GM18909 (cell line): ENCODE data around the gene MYO18B.

Experiments
- ATAC-seq: cut with Tn5 transposase; IDR thresholded peaks from one replicate; pipeline ENCODE4 v1.9.1; 2021; ENCODE audit warnings: mild to moderate bottlenecking; ENCODE audit not compliant: unreplicated experiment, poor library complexity

The MYO18B gene

GRCh38 chr22:25815561-25815960 lies 73.6 kb downstream of the MYO18B start:
- no peak for ATAC-seq

DNA sequence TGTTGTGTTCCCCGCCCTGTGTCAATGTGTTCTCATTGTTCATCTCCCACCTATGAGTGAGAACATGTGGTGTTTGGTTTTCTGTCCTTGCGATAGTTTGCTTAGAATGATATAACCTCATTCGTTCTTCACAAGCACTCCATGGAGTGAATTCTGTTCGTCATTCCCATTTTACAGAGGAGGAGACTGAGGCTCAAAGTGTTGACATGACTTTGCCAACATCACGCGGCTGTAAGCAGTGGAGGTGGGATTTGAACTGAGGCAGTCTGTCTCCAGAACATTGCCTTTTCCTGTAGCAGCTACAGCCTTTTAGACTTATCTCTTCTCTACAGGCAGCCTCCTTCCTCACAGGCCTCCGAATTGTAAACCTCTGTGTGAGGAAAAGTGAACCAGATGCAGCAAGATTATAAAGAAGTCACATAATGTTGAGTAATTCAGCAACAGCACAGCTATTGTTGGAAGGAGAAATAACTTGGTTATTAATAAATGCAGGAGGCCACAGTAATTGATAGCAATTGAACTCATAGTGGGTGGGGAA lies 74.6 kb downstream of the MYO18B start:
- no peak for ATAC-seq

DNA sequence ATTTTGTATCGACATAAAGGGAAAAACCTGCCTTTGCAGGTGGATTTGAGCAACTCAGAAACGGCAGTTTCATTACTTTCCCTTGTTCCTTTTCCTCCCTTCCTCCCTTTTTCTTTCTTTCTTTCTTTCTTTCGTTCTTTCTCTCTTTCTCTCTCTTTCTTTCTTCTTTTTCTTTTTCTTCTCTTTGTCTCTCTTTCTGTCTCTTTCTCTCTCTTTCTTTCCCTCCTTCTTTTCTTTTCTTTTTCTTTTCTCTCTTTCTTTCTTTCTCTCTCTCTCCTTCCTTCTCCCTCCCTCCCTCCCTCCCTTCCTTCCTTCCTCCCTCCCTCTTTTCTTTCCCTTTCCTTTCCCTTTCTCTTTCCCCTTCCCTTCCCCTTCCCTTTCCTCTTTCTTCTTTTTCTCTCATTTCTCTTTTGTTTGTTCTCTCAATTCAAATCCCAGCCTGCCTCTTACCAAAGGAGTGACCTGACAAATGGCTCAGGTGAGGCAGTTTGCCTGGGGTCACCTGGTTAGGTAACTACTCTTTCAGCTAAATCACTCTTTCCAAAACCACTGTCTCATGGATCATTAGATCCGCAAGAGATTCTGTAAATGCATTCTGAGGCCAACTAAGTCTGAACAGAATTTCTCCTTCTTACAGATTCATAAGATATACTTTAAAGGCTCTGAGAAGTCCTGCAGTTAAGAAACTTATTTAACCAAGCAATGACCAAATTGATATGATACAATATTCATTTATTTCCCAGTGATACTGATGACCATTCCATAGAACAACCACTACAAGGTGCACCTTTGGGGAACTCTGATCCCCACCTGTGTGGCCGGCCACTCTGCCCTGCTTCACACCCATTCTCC lies 75.3 kb downstream of the MYO18B start:
- no peak for ATAC-seq

DNA sequence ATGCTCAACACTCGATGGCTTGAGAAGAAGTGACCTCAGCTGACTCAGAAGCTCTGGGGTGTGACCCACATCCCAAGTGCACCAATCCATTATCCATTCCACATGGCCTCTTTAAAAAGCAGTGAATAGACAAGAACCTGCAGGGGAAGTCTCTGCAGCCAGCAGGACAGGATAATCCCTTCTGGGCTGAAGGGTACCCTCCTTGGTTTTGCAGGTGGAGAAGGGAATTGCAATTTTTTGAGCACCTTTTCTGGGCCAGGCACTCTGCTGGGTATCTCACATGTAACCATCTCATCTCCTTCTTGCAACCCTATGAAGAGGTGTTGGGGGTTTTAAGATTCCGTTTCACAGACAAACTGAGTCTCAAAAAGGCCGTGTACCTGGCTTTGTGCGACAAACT lies 76.6 kb downstream of the MYO18B start:
- no peak for ATAC-seq

DNA sequence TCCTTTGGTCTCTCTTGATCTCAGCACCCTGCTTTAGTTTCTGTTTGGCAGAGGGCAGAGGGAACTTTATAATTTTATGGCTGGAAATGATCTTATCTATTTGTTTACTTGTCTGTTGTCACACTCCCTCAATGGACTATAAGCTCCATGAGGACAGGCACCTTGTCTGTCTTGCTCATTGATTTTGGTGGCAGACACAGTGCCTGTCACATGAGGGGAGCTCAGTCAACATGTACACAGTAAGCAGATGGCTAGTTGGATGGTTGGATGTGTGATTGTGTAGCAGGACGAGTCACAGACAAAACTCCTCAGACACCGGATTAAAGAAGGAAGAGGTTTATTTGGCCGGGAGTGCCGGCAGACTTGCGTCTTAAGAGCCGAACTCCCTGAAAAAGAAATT lies 80.4 kb downstream of the MYO18B start:
- no peak for ATAC-seq

- ATAC-seq: no peak
These were observed 81.3 kb downstream of the MYO18B start for GRCh38 chr22:25823276-25823675.

DNA sequence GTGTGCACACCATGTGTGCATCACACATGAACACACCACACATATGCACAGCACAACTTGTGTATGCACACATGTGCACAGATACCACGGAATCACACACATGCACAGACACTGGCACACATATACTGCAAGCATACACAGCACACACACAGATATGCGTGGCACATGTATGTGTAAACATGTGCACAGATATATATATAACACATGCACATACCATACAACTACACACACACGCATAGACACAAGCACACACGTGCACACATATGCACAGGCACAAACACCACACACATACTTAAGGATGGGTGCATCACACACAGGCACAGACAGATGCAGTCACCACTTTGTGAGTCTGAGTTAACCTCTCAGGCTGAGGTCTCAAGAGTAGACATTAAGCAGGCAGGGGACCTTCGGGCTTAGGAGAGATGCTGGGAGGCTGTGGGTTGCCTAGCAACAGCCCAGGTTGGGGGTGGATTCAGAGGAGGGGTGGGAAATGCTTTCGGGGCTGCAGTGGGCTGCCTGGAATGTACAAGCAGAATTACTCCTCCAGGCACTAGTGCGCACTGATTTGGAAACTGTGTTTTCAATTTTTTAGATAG lies 82.9 kb downstream of the MYO18B start:
- no peak for ATAC-seq

GRCh38 chr22:25827415-25827814 lies 85.4 kb downstream of the MYO18B start:
- ATAC-seq: no peak

DNA sequence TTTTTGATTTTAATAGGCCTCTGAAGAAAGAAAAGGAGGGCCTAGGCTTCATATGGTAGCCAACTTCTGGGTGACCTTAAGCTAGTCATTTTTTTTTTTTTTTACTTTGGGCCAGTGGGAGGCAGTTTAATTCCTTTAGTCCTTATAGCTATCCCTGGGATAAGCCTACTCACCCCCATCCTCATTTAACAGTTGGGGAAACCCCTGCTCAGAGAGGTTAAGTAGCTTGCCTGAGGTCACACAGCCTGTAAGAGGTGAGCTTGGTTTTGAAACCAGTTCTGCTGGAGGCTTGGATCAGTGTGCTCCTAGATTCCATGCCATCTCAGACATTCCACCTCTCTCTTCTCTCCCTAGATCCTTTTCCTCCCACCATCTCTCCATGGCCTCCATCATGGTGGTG lies 86.4 kb downstream of the MYO18B start:
- ATAC-seq: no peak

DNA sequence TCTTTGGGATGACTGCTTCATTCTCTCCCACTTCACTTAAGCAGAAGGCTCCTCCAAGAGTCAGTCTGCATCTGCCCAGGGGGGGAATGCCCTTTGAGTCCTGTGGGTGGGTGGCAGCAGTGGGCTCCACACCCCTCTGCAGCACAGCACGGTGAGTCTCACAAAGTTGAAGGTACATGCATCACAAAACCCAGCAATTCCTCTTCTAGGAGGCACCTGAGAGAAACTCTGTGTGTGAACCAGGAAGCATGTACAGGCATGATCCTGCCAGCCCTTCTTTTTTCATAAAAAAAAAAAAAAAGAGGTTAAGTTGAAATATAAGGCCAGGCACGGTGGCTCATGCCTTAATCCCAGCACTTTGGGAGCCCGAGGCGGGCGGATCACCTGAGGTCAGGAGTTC lies 87.2 kb downstream of the MYO18B start:
- no peak for ATAC-seq

- ATAC-seq: no peak
These were observed 88.1 kb downstream of the MYO18B start for GRCh38 chr22:25829808-25830777.

DNA sequence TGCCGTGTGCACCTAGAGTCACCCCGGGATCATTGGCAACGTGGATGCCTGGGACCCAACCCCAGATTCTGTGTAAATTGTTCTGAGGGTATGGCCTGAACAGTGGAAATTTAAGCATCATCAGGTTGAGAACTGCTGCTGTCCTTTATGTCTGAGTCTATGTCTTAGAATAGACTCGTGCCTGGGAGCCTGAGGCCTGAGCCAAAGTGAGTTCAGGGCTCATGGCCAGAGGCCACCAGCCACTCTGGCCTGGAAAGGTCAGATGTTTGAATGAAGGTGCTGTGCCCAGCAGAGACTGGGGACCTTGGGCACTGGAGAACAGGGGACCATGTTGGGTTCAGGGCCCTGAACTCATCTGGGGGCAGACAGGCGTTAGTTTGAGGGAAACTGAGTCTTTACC lies 91.1 kb downstream of the MYO18B start:
- ATAC-seq: no peak

GRCh38 chr22:25833676-25834075 lies 91.7 kb downstream of the MYO18B start:
- ATAC-seq: no peak

DNA sequence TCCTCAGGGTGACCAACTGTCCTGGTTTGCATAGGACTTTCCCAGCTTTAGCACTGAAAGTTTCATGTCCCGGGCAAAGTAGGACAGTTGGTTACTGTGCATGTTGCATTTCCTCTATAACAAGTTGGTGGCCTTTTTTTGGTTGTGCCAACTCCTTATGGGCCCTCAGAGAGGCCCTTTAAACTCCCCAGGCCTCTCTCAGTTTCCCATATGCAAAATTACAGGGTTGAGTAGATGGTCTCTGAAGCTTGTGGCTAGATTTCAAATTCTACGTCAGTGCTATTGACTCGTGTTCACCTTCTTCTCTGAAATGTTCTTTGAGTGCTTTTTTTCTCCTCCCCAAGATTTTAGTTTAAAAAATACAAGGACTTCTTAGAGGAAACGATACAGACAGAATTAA lies 92.5 kb downstream of the MYO18B start:
- ATAC-seq: no peak

DNA sequence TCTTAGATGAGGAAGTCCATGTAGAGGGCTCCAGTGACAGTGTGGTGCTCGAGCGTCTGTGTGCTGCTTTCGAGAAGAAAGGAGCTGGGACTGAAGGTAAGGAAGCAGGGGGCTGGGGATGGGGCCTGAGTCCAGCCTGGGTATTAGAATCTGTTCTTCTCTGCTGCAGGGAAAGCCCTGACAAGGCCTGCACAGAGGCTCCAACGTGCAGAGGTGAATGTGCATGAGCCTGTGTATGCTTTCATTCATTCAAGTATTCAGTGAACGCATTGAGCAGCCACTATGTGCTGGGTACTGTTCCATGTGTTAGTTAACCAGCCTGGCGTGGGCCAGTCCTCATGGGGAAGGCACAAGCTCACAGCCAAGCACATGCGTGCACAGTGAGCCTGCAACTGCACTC lies 93.4 kb downstream of the MYO18B start:
- ATAC-seq: no peak

DNA sequence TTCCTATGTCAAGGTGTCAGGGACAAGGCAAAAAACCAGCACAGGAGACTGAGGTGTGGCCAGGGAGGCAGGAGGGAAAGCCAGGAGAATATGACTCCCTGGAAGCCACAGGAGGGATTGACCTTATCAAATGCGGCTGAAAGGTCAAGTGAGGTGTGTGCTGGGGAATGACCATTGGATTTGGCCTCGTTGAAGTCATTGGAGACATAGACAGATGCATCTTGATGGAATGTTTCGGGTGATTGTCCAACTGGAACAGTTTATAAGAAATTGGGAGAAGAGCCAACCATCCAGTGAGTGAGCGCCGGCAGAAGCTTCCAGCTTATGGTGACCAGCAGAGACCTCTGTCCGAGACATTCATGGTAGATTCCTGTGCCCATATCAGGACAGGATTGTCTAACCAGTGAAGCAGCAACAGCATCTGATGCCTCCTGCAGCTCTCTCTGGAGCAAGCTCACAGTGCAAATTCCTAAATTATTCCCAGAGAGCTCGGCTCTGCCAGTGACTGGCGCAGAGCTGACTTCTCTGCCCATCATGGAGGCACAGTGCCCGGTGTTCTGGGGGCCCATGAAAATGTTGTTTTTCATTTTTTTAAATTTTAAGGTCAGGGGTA lies 95.4 kb downstream of the MYO18B start:
- ATAC-seq: no peak

DNA sequence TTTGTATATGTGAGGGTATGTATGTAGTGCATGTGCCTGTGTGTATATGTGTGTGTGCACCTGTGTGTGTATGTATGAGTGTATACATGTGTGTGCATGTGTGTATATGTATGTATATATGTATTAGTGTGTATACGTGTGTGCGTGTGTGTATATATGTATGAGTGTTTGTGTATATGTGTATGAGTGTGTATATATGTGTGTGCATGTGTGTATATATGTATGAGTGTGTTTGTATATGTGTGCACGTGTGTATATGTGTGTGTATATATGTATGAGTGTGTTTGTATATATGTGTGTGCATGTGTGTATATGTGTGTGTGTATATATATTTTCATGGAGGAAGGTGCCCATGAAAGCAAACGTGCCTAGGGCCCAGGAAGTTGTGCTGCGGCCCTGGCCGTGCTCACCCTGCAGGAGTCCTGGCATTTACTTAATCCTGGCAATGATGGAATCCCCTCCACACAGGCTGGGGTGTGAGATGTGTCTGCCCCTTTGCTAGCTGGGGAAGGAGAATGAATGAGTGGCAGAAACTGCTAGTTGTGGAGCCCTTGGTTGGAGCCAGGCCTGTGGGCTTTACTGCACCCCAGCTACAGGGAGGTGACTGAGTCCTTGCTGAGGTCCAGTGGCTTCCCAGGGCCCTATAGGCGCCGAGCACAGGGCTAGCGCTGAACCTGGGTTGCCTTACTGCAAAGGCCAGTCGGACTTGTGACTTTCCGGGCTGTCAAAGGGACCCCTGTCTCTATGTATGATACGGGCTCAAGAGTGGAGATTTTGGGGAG lies 97.2 kb downstream of the MYO18B start:
- no peak for ATAC-seq

- ATAC-seq: no peak
These were observed 97.8 kb downstream of the MYO18B start for GRCh38 chr22:25839755-25840154.

GRCh38 chr22:25840167-25840566 lies 98.2 kb downstream of the MYO18B start:
- ATAC-seq: no peak
